ENCODE data around the gene LUC7L2. TPM values are rescaled to one million over a fixed set of nuclear protein-coding genes. Genes with fewer than 3 reads are reported as not detected.
A peak's percentile ranks its signal among the peaks of the same experiment; 100 is the strongest.

The LUC7L2 gene
- total and polyA plus RNA-seq, 10 of the 15 experiments (the other 5 are each of a cell fraction or from before 2014, with no cell fraction given) = 31.7 to 98.7 (median 68.6) TPM

DNA sequence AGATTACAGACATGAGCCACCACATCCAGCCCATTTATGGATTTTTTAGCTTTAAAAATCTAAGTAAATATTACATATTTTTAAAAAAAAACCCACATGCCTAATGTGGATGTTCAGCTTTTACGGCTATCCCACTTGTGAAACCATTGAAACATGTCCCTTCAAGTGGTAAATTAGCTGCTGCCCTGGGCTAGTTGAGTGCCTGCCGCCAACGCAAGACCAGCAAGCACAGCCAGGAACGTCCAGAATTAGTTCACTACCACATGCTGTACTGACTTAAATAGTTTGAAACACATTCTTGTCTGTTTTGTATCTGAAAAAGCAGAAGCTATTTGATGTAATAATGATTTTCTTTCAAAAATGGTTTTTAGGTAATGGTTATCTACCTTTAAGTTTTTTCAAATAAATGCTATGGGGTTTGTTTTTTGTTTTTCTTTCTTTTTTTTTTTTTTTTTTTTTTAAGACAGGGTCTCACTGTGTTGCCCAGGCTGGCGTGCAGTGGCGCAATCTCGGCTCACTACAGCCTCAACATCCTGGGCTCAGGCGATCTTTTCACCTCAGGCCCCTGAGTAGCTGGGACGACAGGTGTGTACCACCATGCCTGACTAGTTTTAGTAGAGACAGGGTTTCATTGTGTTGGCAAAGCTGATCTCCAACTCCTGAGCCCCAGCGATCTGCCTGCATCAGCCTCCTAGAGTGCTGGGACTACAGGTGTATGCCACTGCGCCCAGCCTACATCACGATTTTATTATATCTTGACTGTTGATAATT lies 66.7 kb downstream of the LUC7L2 start:
- POLR2A ChIA-PET = interaction anchor here (0.6 to 0.7 kb wide), 4 partner anchors 12 to 329 kb away, joined by 3 to 6 read pairs (median 4); no protein-coding TSS in a partner anchor
- TF ChIP-seq POLR2A (IDR thresholded peaks at IDR 0.05; ENCODE audit: low read depth, low read length) = peak; percentile 32; the same call in 1 of the 2 replicates
- no peak for TF ChIP-seq TARDBP (IDR thresholded peaks at IDR 0.05; ENCODE audit: borderline replicate concordance)
- Histone ChIP-seq H3K4me2 (ENCODE audit: control insufficient read depth, insufficient read depth) (no peak overlapping the region), H3K27ac (ENCODE audit: control insufficient read depth, insufficient read depth) (no peak overlapping the region), H4K20me1 (ENCODE audit: control insufficient read depth, insufficient read depth) (no peaks in the 10 kb centered on the region), H3K79me2 (ENCODE audit: control insufficient read depth, insufficient read depth, low read length) (no peaks in the 10 kb centered on the region), H3K4me3 (no peak overlapping the region), H3K36me3 (ENCODE audit: control insufficient read depth in 2 of 2, insufficient read depth in 2 of 2, low read length in 1 of 2) (peaks cover 1 to 3% of the 10 kb centered on the region in 2 experiments; a peak in 2 of 4 replicates), H3K9me3 (replicated peaks; ENCODE audit: control insufficient read depth, insufficient read depth, low read length) (no peaks in the 10 kb centered on the region), H3K9ac (ENCODE audit: control insufficient read depth, insufficient read depth, low read length) (no peak overlapping the region), H2AFZ (ENCODE audit: control insufficient read depth, low read depth, low read length) (no peak overlapping the region), H3K27me3 (replicated peaks in 1 of 2; ENCODE audit: control insufficient read depth in 2 of 2, insufficient read depth in 2 of 2, low read length in 1 of 2) (no peaks in the 10 kb centered on the region), H3K4me1 (ENCODE audit: control insufficient read depth, insufficient read depth, low read length) (no peaks in the 10 kb centered on the region)
- RAD21 ChIA-PET (ENCODE audit: unreplicated experiment) = no interaction called here
- over 99% methylated on average over 12 of the region's 12 CpGs for WGBS (ENCODE audit: insufficient coverage, insufficient replicate concordance, low lambda C conversion rate, missing lambda C conversion rate)
- in situ Hi-C loops (cut with MboI) (no loop called here), intact Hi-C loops (cut with micrococcal nuclease; ENCODE audit: unreplicated experiment) (no loop called here)
- ATAC-seq (no peak), FAIRE-seq (no peak), DNase-seq (ENCODE audit: low read depth, low spot score) (no peak)
- CTCF ChIA-PET = interaction anchor here (0.7 to 4.5 kb wide), 3 partner anchors 8 to 400 kb away, joined by 3 to 28 read pairs (median 3); no protein-coding TSS in a partner anchor
- SMC1A ChIA-PET (ENCODE audit: uncharacterized antibody, unreplicated experiment) = interaction anchor here (0.8 kb wide), 1 partner anchor 9 kb away, joined by 3 read pairs; no protein-coding TSS in a partner anchor
- BruUV-seq (replicated peaks) = no TSS peak

DNA sequence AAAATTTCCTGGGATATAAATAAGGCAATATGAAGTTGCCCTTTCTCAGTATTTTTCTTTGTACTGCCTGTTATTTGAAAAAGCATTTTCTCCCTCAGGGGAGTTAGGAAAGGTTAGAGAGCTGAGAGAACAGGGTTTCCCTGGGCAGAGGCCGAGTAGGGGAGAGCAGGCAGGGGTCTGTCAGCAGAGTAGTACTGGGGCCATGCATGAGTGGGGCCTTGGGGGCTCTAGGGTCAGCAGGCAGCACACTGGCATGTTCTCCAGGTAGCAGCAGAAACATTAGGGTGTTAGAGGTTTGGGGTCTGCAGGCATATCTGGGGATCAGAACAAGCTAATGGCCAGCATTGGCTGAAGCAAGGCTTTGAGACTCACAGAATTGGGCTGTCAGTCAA lies 67.3 kb downstream of the LUC7L2 start:
- intact Hi-C loops (cut with micrococcal nuclease; ENCODE audit: unreplicated experiment) (no loop called here), in situ Hi-C loops (cut with MboI) (no loop called here)
- H2AFZ ChIP-seq (ENCODE audit: control insufficient read depth, low read depth, low read length) = no peak overlapping the region
- no peak overlapping the region for H3K4me3 ChIP-seq
- DNase-seq (ENCODE audit: low read depth, low spot score) (no peak), FAIRE-seq (no peak), ATAC-seq (no peak)
- H3K4me1 ChIP-seq (ENCODE audit: control insufficient read depth, insufficient read depth, low read length) = no peaks in the 10 kb centered on the region
- H3K9me3 ChIP-seq (replicated peaks; ENCODE audit: control insufficient read depth, insufficient read depth, low read length) = no peaks in the 10 kb centered on the region
- ChIA-PET CTCF (interaction anchor here (4.5 kb wide), 1 partner anchor 7 kb away, joined by 28 read pairs; no protein-coding TSS in a partner anchor), SMC1A (ENCODE audit: uncharacterized antibody, unreplicated experiment) (interaction anchor here (0.8 kb wide), 1 partner anchor 9 kb away, joined by 3 read pairs; no protein-coding TSS in a partner anchor), RAD21 (ENCODE audit: unreplicated experiment) (no interaction called here), POLR2A (no interaction called here)
- no peaks in the 10 kb centered on the region for H3K79me2 ChIP-seq (ENCODE audit: control insufficient read depth, insufficient read depth, low read length)
- H3K9ac ChIP-seq (ENCODE audit: control insufficient read depth, insufficient read depth, low read length) = no peak overlapping the region
- H3K27me3 ChIP-seq (replicated peaks in 1 of 2; ENCODE audit: control insufficient read depth in 2 of 2, insufficient read depth in 2 of 2, low read length in 1 of 2) = no peaks in the 10 kb centered on the region
- TF ChIP-seq POLR2A (IDR thresholded peaks at IDR 0.05; ENCODE audit: low read depth, low read length) (peak; percentile 40; the same call in 1 of the 2 replicates), EP300 (IDR thresholded peaks at IDR 0.05; ENCODE audit: borderline replicate concordance in 1 of 2, control insufficient read depth in 1 of 2, low read depth in 2 of 2, low read length in 2 of 2) (no peak), POLR2AphosphoS5 (IDR thresholded peaks at IDR 0.05; ENCODE audit: low read length) (peak; percentile 26; the same call in 1 of the 2 replicates), NFXL1 (IDR thresholded peaks at IDR 0.05; ENCODE audit: borderline replicate concordance) (no peak)
- TF ChIP-seq, protein P1, sequence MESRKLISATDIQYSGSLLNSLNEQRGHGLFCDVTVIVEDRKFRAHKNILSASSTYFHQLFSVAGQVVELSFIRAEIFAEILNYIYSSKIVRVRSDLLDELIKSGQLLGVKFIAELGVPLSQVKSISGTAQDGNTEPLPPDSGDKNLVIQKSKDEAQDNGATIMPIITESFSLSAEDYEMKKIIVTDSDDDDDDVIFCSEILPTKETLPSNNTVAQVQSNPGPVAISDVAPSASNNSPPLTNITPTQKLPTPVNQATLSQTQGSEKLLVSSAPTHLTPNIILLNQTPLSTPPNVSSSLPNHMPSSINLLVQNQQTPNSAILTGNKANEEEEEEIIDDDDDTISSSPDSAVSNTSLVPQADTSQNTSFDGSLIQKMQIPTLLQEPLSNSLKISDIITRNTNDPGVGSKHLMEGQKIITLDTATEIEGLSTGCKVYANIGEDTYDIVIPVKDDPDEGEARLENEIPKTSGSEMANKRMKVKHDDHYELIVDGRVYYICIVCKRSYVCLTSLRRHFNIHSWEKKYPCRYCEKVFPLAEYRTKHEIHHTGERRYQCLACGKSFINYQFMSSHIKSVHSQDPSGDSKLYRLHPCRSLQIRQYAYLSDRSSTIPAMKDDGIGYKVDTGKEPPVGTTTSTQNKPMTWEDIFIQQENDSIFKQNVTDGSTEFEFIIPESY (IDR thresholded peaks at IDR 0.05) = no peak
- no peaks in the 10 kb centered on the region for H4K20me1 ChIP-seq (ENCODE audit: control insufficient read depth, insufficient read depth)
- whole genome bisulfite sequencing (ENCODE audit: insufficient coverage, insufficient replicate concordance, low lambda C conversion rate, missing lambda C conversion rate) = 92% methylated on average over 1 of the region's 1 CpG
- no peak overlapping the region for H3K27ac ChIP-seq (ENCODE audit: control insufficient read depth, insufficient read depth)
- no peak overlapping the region for H3K4me2 ChIP-seq (ENCODE audit: control insufficient read depth, insufficient read depth)
- peaks cover 0 to 1% of the 10 kb centered on the region in 2 experiments; a peak in 2 of 4 replicates for H3K36me3 ChIP-seq (ENCODE audit: control insufficient read depth in 2 of 2, insufficient read depth in 2 of 2, low read length in 1 of 2)
- BruUV-seq (replicated peaks) = no TSS peak
